Mucosa of descending colon (tissue), 3 donors: Measurements from ENCODE around the gene MUTYH. TPM values are rescaled to one million over a fixed set of nuclear protein-coding genes. Genes with fewer than 3 reads are reported as not detected.
"Not testable (repeated sequence)": the region's sequence is repeated elsewhere in the genome, so short reads cannot be mapped to it uniquely, and the experiment has no call there.

ENCODE experiments used
- ATAC-seq: fragments of 200-7000 bp; cut with Tn5 transposase; one replicate; pipeline ENCODE4 v1.9.1; 2020; ENCODE audit warnings: mild to moderate bottlenecking, moderate library complexity
- DNase-seq, 3 donors: peaks; one replicate each; pipeline ENCODE4 v3.0.0-alpha.2; 2020
- H3K36me3 ChIP-seq: fragments of 200-600 bp; one replicate; pipeline ENCODE4 v1.8.0; 2021; ENCODE audit warnings: low read depth, mild to moderate bottlenecking
- H3K4me1 ChIP-seq: fragments of 200-600 bp; one replicate; pipeline ENCODE4 v1.8.0; 2021; ENCODE audit warnings: low read depth, mild to moderate bottlenecking
- H3K4me3 ChIP-seq: fragments of 200-600 bp; one replicate; pipeline ENCODE4 v1.8.0; 2021; ENCODE audit warnings: mild to moderate bottlenecking
- H3K9me3 ChIP-seq: fragments of 200-600 bp; one replicate; pipeline ENCODE4 v1.8.0; 2021; ENCODE audit warnings: mild to moderate bottlenecking
- CTCF ChIP-seq: fragments of 200-600 bp; IDR thresholded peaks from one replicate; pipeline ENCODE4 v1.8.0; 2022; ENCODE audit warnings: antibody characterized with exemption, mild to moderate bottlenecking
- intact Hi-C, 2 donors: fragments of 100-400 bp; cut with DNase I in 1 of 2; cut with micrococcal nuclease in 1 of 2; formaldehyde crosslinking; loops; one replicate each; pipeline versions ENCODE4 v1.11.0 to v1.11.1; 2022; cut with DNase I, micrococcal nuclease
- total RNA-seq, 3 donors: library from RNA; stranded (reverse); fragmentation: NEBNext Ultra II Directional in 2 of 3; extraction: Animal tissue kit (Norgen Biotek cat#: 25700) in 2 of 3; gene quantifications; one replicate each; pipeline versions ENCODE4 v1.2.1 to v1.2.4, GENCODE V29; 2021 to 2023
- donor health status: DM: no; HTN: no; CAD: no; lungs with moderate emphysema.
- donor health status: DM: no; HTN: no; CAD: no.
- donor health status: DM: no; HTN: yes; CAD: no.

Gene MUTYH
- total RNA-seq, 3 donors from 2014 or later = 30.0 to 43.1 (median 35.8) TPM

GRCh38 chr1:45297666-45298356 lies 42.4 kb downstream of the MUTYH start:
- Histone ChIP-seq H3K4me1 (no peaks in the 10 kb centered on the region), H3K36me3 (no peaks in the 10 kb centered on the region), H3K9me3 (no peaks in the 10 kb centered on the region), H3K4me3 (no peak overlapping the region)
- TF ChIP-seq CTCF = no peak
- DNase-seq (no peak), ATAC-seq (no peak)
- intact Hi-C loops = no loop called here

- no peaks in the 10 kb centered on the region for H3K4me1 ChIP-seq
- H3K36me3 ChIP-seq = no peaks in the 10 kb centered on the region
- ATAC-seq (peak; percentile 18), DNase-seq (no peak)
- no peak for TF ChIP-seq CTCF
- intact Hi-C loops = no loop called here
- no peak overlapping the region for H3K4me3 ChIP-seq
- no peaks in the 10 kb centered on the region for H3K9me3 ChIP-seq
These were observed 48.5 kb downstream of the MUTYH start for GRCh38 chr1:45291716-45292115.

- H3K4me1 ChIP-seq, DNase-seq, H3K4me3 ChIP-seq, intact Hi-C loops, H3K36me3 ChIP-seq, ATAC-seq, H3K9me3 ChIP-seq: not testable (repeated sequence)
These were observed 49.2 kb downstream of the MUTYH start for GRCh38 chr1:45291002-45291401.

GRCh38 chr1:45286521-45286920 lies 53.7 kb downstream of the MUTYH start:
- DNase-seq, ATAC-seq, H3K4me3 ChIP-seq, H3K36me3 ChIP-seq, H3K4me1 ChIP-seq, H3K9me3 ChIP-seq, intact Hi-C loops: not testable (repeated sequence)

- not testable (repeated sequence) for H3K4me3 ChIP-seq
These were observed 55.4 kb downstream of the MUTYH start for GRCh38 chr1:45284858-45285257.

GRCh38 chr1:45282351-45282750 lies 57.9 kb downstream of the MUTYH start:
- no peak for DNase-seq
- no peaks in the 10 kb centered on the region for H3K4me1 ChIP-seq
- H3K9me3 ChIP-seq = no peaks in the 10 kb centered on the region
- intact Hi-C loops = no loop called here
- no peak for ATAC-seq
- H3K4me3 ChIP-seq = no peak overlapping the region
- no peak for TF ChIP-seq CTCF
- no peaks in the 10 kb centered on the region for H3K36me3 ChIP-seq

More at GRCh38 chr1:45284858-45285257, 55.4 kb downstream of the MUTYH start:
- ATAC-seq, H3K36me3 ChIP-seq, H3K4me1 ChIP-seq, intact Hi-C loops, DNase-seq, H3K9me3 ChIP-seq: not testable (repeated sequence)

Other genes with a start within 250 kb of the MUTYH start
- 10 to 100 TPM in 2 of 3 donors, 1 to 10 TPM in 1; 6.9 to 16.5 (median 10.1) TPM for gene ZSWIM5, start 133.8 kb downstream of the MUTYH start, total RNA-seq
- gene HPDL, start 13.5 kb downstream of the MUTYH start, total RNA-seq = 1 to 10 TPM; 2.1 to 8.8 (median 7.4) TPM
- gene TOE1, start 270 bp downstream of the MUTYH start, total RNA-seq = 10 to 100 TPM; 11.1 to 18.7 (median 12.9) TPM
- gene TESK2, start 150.7 kb upstream of the MUTYH start, total RNA-seq = 10 to 100 TPM; 10.7 to 19.9 (median 10.8) TPM
- 1 to 10 TPM; 1.3 to 1.6 (median 1.5) TPM for gene CCDC163, start 159.6 kb upstream of the MUTYH start, total RNA-seq
- gene MMACHC, start 159.9 kb upstream of the MUTYH start, total RNA-seq = 10 to 100 TPM in 2 of 3 donors, 1 to 10 TPM in 1; 9.2 to 12.4 (median 11.2) TPM
- gene PRDX1, start 181.4 kb upstream of the MUTYH start, total RNA-seq = 100 to 1,000 TPM; 248 to 306 (median 295) TPM
- gene AKR1A1, start 210.4 kb upstream of the MUTYH start, total RNA-seq = 100 to 1,000 TPM; 118 to 206 (median 190) TPM
- gene NASP, start 243.6 kb upstream of the MUTYH start, total RNA-seq = 10 to 100 TPM; 51.5 to 69.1 (median 60.1) TPM